GM12878 (cell line): ENCODE data around the gene PRKAB1. TPM values are rescaled to one million over a fixed set of nuclear protein-coding genes. Genes with fewer than 3 reads are reported as not detected.

ENCODE experiments used
- ATAC-seq: fragments of 200-7000 bp; cut with Tn5 transposase; 3 replicates; pipeline ENCODE4 v1.9.1; 2020; ENCODE audit warnings: mild to moderate bottlenecking, moderate library complexity
- BruUV-seq: library from RNA; stranded (reverse); fragments of 400-500 nt; replicated peaks from 2 replicates; lab custom pipeline; 2021; lab: Mats Ljungman, UMichigan
- CTCF ChIA-PET: fragments of 300-600 bp; sonication (Branson Sonifier 250); formaldehyde crosslinking; extraction: SDS; loops from one replicate; lab custom pipeline; 2021; ENCODE audit warnings: inconsistent platforms; lab: Yijun Ruan, JAX
- POLR2A ChIA-PET: fragments of 350-600 bp; formaldehyde crosslinking; extraction: SDS; loops from one replicate; lab custom pipeline; 2021; ENCODE audit warnings: inconsistent platforms; lab: Charles Lee
- RAD21 ChIA-PET: fragments of 300-600 bp; sonication (Branson Sonifier 250); formaldehyde crosslinking; loops from one replicate; lab custom pipeline; 2023; ENCODE audit warnings: antibody characterized with exemption; ENCODE audit not compliant: unreplicated experiment; lab: Charles Lee
- SMC1A ChIA-PET: fragments of 300-600 bp; sonication (Branson Sonifier 250); formaldehyde crosslinking; loops from one replicate; lab custom pipeline; 2023; ENCODE audit not compliant: unreplicated experiment, uncharacterized antibody; lab: Charles Lee
- DNase-seq: peaks from one replicate; pipeline ENCODE4 v3.0.0-alpha.2; 2011; ENCODE audit warnings: low read depth, low spot score
- FAIRE-seq: peaks from 3 replicates; lab custom pipeline; 2011; peaks lifted over from hg19 to GRCh38; lab: Jason Lieb, UNC
- H2AFZ ChIP-seq: 2 replicates; pipeline ENCODE4 v1.6.0; 2011; ENCODE audit warnings: low read depth, low read length, control low read depth; ENCODE audit not compliant: control insufficient read depth
- H3K27ac ChIP-seq: 2 replicates; pipeline ENCODE4 v1.5.1; 2011; ENCODE audit warnings: control low read depth; ENCODE audit not compliant: control insufficient read depth, insufficient read depth
- H3K27me3 ChIP-seq, 2 experiments: replicated peaks in 1 of 2; 2 replicates each; pipeline versions ENCODE4 v1.6.0 to v1.6.1; 2011; ENCODE audit warnings: low read length in 1 of 2; ENCODE audit not compliant: control insufficient read depth in 2 of 2, insufficient read depth in 2 of 2
- H3K36me3 ChIP-seq, 2 experiments: 2 replicates each; pipeline ENCODE4 v1.5.1; 2011; ENCODE audit warnings: low read length in 1 of 2; ENCODE audit not compliant: control insufficient read depth in 2 of 2, insufficient read depth in 2 of 2
- H3K4me1 ChIP-seq: 2 replicates; pipeline ENCODE4 v1.6.1; 2011; ENCODE audit warnings: mild to moderate bottlenecking, low read length, moderate library complexity, mixed read lengths; ENCODE audit not compliant: control insufficient read depth, insufficient read depth
- H3K4me2 ChIP-seq: 2 replicates; pipeline ENCODE4 v1.6.0; 2011; ENCODE audit warnings: control low read depth; ENCODE audit not compliant: control insufficient read depth, insufficient read depth
- H3K4me3 ChIP-seq: fragments of 200-600 bp; sonication (generic); 2 replicates; pipeline ENCODE4 v1.5.1; 2016
- H3K79me2 ChIP-seq: 2 replicates; pipeline ENCODE4 v1.6.0; 2011; ENCODE audit warnings: low read length; ENCODE audit not compliant: control insufficient read depth, insufficient read depth
- H3K9ac ChIP-seq: 2 replicates; pipeline ENCODE4 v1.8.0; 2011; ENCODE audit warnings: low read length, control low read depth, mixed read lengths; ENCODE audit not compliant: control insufficient read depth, insufficient read depth
- H3K9me3 ChIP-seq: replicated peaks from 3 replicates; pipeline ENCODE4 v1.5.1; 2011; ENCODE audit warnings: mild to moderate bottlenecking, low read length; ENCODE audit not compliant: control insufficient read depth, insufficient read depth
- H4K20me1 ChIP-seq: 2 replicates; pipeline ENCODE4 v1.6.0; 2011; ENCODE audit not compliant: control insufficient read depth, insufficient read depth
- ATF7 ChIP-seq: fragments of 450-650 bp; IDR thresholded peaks from 2 replicates; pipeline ENCODE4 v1.6.1; 2016; ENCODE audit warnings: low read depth, mild to moderate bottlenecking
- BHLHE40 ChIP-seq, 2 experiments: fragments of 450-650 bp in 1 of 2; IDR thresholded peaks; 2 replicates each; pipeline ENCODE4 v1.6.1; 2011 to 2017; ENCODE audit warnings: low read depth in 2 of 2, borderline replicate concordance in 1 of 2, improper control_type of control experiment in 1 of 2, low read length in 1 of 2, mild to moderate bottlenecking in 1 of 2
- CHD2 ChIP-seq: IDR thresholded peaks from 2 replicates; pipeline ENCODE4 v1.6.1; 2011; ENCODE audit warnings: low read depth, low read length, improper control_type of control experiment, borderline replicate concordance
- IRF3 ChIP-seq: fragments of 450-650 bp; IDR thresholded peaks from 2 replicates; pipeline ENCODE4 v1.6.1; 2014; ENCODE audit warnings: mild to moderate bottlenecking
- MTA2 ChIP-seq: fragments of 450-650 bp; IDR thresholded peaks from 2 replicates; pipeline ENCODE4 v1.6.1; 2016; ENCODE audit warnings: low read depth, mild to moderate bottlenecking, moderate library complexity
- NFYA ChIP-seq: IDR thresholded peaks from 2 replicates; pipeline ENCODE4 v1.6.1; 2011; ENCODE audit warnings: low read depth, mild to moderate bottlenecking, low read length, improper control_type of control experiment, borderline replicate concordance
- NR2C1 ChIP-seq: fragments of 450-650 bp; IDR thresholded peaks from 2 replicates; pipeline ENCODE4 v1.6.1; 2017; ENCODE audit warnings: antibody characterized with exemption, mild to moderate bottlenecking, moderate library complexity
- SP1 ChIP-seq: IDR thresholded peaks from one replicate; pipeline ENCODE4 v1.6.1; 2011; ENCODE audit warnings: low read depth, low read length
- TCF3 ChIP-seq: IDR thresholded peaks from 2 replicates; pipeline ENCODE4 v1.6.1; 2012; ENCODE audit warnings: low read depth, mild to moderate bottlenecking, low read length, borderline replicate concordance; ENCODE audit not compliant: insufficient read depth
- YY1 ChIP-seq: IDR thresholded peaks from 2 replicates; pipeline ENCODE4 v1.6.1; 2011; ENCODE audit warnings: low read depth, mild to moderate bottlenecking, low read length
- ZBTB33 ChIP-seq: fragments of 450-650 bp; IDR thresholded peaks from 2 replicates; pipeline ENCODE4 v1.6.1; 2017; ENCODE audit warnings: mild to moderate bottlenecking
- ZNF24 ChIP-seq: fragments of 450-650 bp; IDR thresholded peaks from 2 replicates; pipeline ENCODE4 v1.6.1; 2017; ENCODE audit warnings: antibody characterized with exemption, mild to moderate bottlenecking
- ZNF274 ChIP-seq: IDR thresholded peaks from one replicate; pipeline ENCODE4 v1.8.0; 2011; ENCODE audit not compliant: insufficient read length, insufficient read depth
- WGBS: methylation state at CpG from one replicate; pipeline ENCODE4 v1.1.6; 2016; ENCODE audit warnings: low lambda C conversion rate; ENCODE audit not compliant: insufficient replicate concordance, insufficient coverage; ENCODE audit errors: missing lambda C conversion rate; 5-methylcytosine and 5-hydroxymethylcytosine counted together
- in situ Hi-C: fragments of 300-500 bp; cut with MboI; formaldehyde crosslinking; loops from 9 replicates; pipeline ENCODE4 v1.14.3; 2018; ENCODE audit warnings: mixed read lengths
- intact Hi-C: fragments of 100-400 bp; cut with micrococcal nuclease; formaldehyde crosslinking; loops from one replicate; pipeline ENCODE4 v1.14.2; 2022; ENCODE audit not compliant: unreplicated experiment
- polyA plus RNA-seq, 11 experiments: library from polyadenylated mRNA; depleted of rRNA in 4 of 11; unstranded in 6 of 11; stranded (reverse) in 5 of 11; fragments of >200 nt; fragmentation: Nextera tagmentation in 4 of 11; fragmentation: Illumina TruSeq in 1 of 11; extraction: Ambion mirVana in 4 of 11; extraction: Trizol in 1 of 11; gene quantifications; 1 replicate in 1 of 11; 2 replicates in 10 of 11; pipeline versions ENCODE4 v1.2.1 to v1.2.3, GENCODE V29; 2011 to 2016; ENCODE audit warnings: inconsistent platforms in 2 of 11, missing spikeins in 2 of 11, low read depth in 1 of 11
- total RNA-seq, 4 experiments: library from RNA; depleted of rRNA in 3 of 4; stranded (reverse); fragments of >200 nt in 3 of 4; fragmentation: Illumina TruSeq in 1 of 4; extraction: Trizol in 1 of 4; gene quantifications; 2 replicates each; pipeline versions ENCODE4 v1.2.1 to v1.2.3, GENCODE V29; 2013 to 2021
- TF ChIP-seq, protein P1 (sequence below): fragments of 450-650 bp; IDR thresholded peaks from 2 replicates; pipeline ENCODE4 v1.6.1; 2017; ENCODE audit warnings: low read depth, mild to moderate bottlenecking, moderate library complexity

Gene PRKAB1
- total and polyA plus RNA-seq, 10 of the 15 experiments (the other 5 are each of a cell fraction or from before 2014, with no cell fraction given) = 24.6 to 85.0 (median 50.6) TPM

GRCh38 chr12:119627686-119628085 lies 40.2 kb upstream of the PRKAB1 start:
- DNase-seq (no peak), FAIRE-seq (no peak), ATAC-seq (no peak)
- no peak overlapping the region for H3K9ac ChIP-seq
- WGBS = 62% methylated on average over 6 of the region's 6 CpGs
- H4K20me1 ChIP-seq = no peaks in the 10 kb centered on the region
- POLR2A ChIA-PET = no interaction called here
- no peaks in the 10 kb centered on the region for H3K79me2 ChIP-seq
- H2AFZ ChIP-seq = no peak overlapping the region
- RAD21 ChIA-PET = no interaction called here
- H3K9me3 ChIP-seq = no peaks in the 10 kb centered on the region
- H3K4me2 ChIP-seq = no peak overlapping the region
- CTCF ChIA-PET = no interaction called here
- no peak overlapping the region for H3K4me3 ChIP-seq
- TF ChIP-seq YY1 (no peak), NR2C1 (peak; percentile 48)
- BruUV-seq = no TSS peak
- no peaks in the 10 kb centered on the region for H3K36me3 ChIP-seq
- SMC1A ChIA-PET = no interaction called here
- no peaks in the 10 kb centered on the region; a peak in 1 of 4 replicates for H3K27me3 ChIP-seq
- H3K27ac ChIP-seq = no peak overlapping the region
- in situ Hi-C loops (no loop called here), intact Hi-C loops (no loop called here)
- no peaks in the 10 kb centered on the region for H3K4me1 ChIP-seq

GRCh38 chr12:119630223-119630780 lies 37.6 kb upstream of the PRKAB1 start:
- in situ Hi-C loops (no loop called here), intact Hi-C loops (no loop called here)
- Histone ChIP-seq H3K9me3 (no peaks in the 10 kb centered on the region), H4K20me1 (no peaks in the 10 kb centered on the region; the same call in 1 of the 2 replicates), H3K9ac (no peak overlapping the region), H3K27ac (no peak overlapping the region), H2AFZ (no peak overlapping the region), H3K79me2 (no peaks in the 10 kb centered on the region), H3K4me1 (no peaks in the 10 kb centered on the region), H3K4me3 (no peak overlapping the region), H3K36me3 (no peaks in the 10 kb centered on the region), H3K4me2 (no peak overlapping the region), H3K27me3 (no peaks in the 10 kb centered on the region; a peak in 1 of 4 replicates)
- RAD21 ChIA-PET = no interaction called here
- no TSS peak for BruUV-seq
- SMC1A ChIA-PET = no interaction called here
- POLR2A ChIA-PET = no interaction called here
- ATAC-seq = no peak
- DNase-seq = no peak
- WGBS = 44% methylated on average over 7 of the region's 7 CpGs
- CTCF ChIA-PET = interaction anchor here (1.0 kb wide), 1 partner anchor 19 kb away, joined by 3 read pairs; no protein-coding TSS in a partner anchor
- FAIRE-seq = no peak
- TF ChIP-seq SP1 (no peak), ZBTB33 (no peak), MTA2 (no peak), BHLHE40 (IDR thresholded peaks at IDR 0.05; ENCODE audit: borderline replicate concordance in 1 of 2, low read depth in 2 of 2, low read length in 1 of 2) (no peak), ATF7 (no peak), TCF3 (no peak), ZNF274 (no peak), ZNF24 (no peak), CHD2 (no peak), NFYA (no peak), IRF3 (no peak)
- TF ChIP-seq, protein P1, sequence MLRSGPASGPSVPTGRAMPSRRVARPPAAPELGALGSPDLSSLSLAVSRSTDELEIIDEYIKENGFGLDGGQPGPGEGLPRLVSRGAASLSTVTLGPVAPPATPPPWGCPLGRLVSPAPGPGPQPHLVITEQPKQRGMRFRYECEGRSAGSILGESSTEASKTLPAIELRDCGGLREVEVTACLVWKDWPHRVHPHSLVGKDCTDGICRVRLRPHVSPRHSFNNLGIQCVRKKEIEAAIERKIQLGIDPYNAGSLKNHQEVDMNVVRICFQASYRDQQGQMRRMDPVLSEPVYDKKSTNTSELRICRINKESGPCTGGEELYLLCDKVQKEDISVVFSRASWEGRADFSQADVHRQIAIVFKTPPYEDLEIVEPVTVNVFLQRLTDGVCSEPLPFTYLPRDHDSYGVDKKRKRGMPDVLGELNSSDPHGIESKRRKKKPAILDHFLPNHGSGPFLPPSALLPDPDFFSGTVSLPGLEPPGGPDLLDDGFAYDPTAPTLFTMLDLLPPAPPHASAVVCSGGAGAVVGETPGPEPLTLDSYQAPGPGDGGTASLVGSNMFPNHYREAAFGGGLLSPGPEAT = no peak
